HG03196 (cell line): ENCODE data around the gene INSRR.

Experiments
- ATAC-seq: cut with Tn5 transposase; IDR thresholded peaks from one replicate; pipeline ENCODE4 v1.9.1; 2021; ENCODE audit not compliant: unreplicated experiment

INSRR gene

DNA sequence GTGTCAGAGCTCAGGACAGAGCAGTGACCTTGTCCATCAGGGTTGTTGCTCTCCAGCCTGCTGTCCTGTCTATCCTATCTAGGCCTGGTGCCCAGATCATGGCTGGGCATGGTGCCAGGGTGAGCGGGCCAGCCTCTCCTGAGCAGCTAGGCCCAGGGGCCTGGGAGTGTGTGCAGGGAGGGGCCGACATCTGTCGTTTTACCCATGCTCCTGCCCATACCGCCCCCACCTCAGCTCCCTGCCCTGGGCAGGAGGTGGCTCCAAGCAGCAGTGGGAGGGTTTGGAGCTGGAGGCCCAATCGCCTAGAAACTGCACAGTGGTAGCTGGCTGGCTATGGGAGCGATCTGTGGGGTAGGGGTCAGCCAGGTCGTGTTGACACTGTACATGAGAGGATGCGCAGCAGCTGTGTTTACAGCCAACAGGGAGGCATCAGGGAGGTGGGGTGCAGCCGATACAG lies 6.5 kb downstream of the INSRR start:
- ATAC-seq = no peak

DNA sequence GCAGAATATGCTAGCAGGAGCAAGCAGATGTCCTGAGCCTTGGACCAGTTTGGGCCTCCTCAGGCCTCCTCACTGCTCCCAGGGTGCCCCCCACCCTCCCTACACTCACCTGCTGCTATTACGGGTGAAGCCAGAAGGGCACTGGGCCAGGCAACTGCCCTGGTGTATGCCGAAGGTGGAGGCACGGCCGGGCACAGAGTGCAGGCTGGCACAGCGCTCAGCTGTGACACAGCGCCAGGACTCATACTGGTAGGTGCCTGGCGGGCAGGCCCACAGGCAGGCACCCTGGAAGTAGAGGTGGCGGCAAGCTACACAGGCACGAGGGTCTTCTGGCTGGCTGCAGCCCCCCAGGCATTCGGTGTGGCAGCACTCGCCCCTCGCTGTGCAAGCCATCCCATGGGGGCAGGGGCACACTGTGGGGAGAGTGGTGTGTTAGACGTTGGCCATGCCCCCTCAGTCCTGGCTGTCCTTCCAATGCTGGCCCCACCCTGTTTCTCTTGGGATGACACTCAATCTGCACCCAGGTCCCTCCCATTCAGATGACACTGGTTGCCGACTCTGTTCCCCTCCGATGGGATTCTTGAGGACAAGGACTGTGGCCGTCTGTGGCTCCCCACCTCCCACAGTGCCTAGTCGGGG lies 7.0 kb downstream of the INSRR start:
- no peak for ATAC-seq

DNA sequence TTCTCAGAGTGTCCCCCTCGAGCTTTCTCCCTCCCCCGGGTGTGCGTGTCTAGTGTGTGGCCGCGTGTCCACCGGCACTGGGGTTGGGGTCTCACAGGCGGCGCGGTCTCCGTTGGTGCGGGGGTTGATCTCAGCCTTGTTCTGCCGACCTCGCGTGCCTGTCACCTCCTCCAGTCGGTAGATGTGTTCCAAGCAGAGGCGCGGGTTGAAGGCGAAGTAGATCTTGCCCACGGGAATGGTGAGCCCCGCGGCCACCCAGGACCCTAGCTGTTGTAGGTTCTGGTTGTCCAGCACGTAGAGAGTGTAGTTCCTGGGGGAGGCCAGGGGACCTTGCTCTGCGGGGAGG lies 9.8 kb downstream of the INSRR start:
- no peak for ATAC-seq

DNA sequence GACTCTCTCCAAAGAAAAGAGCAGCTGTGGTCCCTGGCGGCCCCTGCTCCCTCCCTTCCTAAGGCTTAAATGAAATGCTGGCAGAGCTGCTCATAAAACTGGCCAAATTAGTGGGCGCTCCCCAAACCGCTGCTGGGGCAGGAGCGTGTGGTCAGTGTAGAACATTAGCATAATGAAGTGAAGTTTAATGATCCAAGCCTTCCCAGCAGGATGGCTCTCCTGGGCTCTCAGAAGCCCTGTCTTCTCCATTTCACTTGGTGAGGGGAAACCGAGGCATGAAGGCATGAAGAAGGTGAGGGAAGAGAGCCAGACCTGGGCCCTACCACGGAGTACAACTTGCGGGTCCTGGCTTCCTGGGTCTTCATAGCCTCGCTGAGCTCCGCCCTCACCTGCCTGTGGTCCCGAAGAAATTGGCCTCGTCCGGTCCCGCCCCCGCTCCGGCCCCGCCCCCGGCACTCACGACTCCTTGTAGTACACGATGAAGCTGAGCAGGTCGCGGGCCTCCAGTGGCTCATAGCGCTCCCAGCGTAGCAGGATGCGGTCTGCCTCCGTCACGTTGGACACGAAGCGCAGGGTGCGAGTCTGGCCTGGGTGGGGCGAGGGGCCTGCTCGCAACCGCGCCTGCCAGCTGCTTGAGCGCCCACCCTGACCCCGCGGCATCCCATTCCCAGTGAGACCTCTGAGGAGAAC lies 10.3 kb downstream of the INSRR start:
- no peak for ATAC-seq

DNA sequence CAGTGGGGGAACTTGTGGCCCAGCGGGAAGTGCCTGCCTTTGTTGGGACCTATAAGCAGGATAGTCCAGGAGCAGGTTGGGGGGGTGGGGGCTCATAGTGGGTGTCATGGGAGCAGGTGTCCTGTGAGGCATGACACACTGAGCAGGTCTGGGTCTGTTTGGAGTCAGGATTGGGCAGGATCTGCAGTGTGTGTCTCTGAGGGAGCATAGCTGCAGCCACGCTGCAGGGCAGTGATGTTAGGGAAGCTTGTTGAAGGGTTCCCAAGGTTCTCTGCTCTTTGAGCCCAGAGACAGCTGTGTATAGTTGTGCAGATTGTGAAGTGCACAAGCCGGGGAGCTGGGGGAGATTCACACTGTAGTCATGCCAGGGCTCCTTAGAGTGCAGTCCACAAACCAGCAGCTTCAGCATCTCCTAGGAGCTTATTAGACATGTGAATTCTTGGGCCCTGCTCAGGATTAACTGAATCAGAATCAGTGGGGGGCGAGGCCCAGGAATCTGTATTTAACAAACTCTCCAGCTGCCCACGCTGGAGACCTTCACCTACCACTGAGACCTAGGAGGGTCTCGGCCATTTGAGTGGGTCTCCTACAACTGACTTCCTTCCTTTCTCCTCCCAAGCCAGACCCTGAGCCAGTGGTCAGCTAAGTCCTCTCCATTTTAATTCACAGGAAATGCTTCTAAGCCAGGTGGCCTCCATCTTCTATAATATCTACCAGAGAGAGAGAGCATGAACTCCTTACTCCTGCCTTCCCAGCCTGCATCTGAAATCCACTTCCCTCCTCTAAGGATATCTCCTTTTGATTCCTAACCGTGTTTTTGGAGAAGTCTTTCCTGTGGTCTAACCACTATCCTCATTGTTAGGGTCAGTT lies 11.1 kb downstream of the INSRR start:
- no peak for ATAC-seq

DNA sequence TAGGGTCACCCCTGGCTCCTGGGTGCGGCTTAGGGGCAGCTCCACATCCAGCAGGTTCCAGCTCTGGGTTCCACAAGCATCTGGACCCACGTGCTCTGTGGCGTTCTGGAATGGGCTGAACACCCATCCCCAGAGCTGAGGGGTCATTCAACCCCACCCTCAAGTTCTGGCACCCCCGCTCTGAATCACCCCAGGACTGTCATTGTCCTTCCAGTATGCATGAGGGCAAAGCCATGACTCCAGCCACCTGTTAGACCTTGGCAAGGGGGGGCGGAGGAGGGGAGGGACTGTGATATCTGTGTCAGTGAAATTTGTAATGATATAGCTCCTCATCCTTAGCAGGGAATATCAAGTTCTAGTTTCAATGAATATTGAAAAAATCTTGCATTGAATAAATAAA lies 12.3 kb downstream of the INSRR start:
- ATAC-seq = no peak

DNA sequence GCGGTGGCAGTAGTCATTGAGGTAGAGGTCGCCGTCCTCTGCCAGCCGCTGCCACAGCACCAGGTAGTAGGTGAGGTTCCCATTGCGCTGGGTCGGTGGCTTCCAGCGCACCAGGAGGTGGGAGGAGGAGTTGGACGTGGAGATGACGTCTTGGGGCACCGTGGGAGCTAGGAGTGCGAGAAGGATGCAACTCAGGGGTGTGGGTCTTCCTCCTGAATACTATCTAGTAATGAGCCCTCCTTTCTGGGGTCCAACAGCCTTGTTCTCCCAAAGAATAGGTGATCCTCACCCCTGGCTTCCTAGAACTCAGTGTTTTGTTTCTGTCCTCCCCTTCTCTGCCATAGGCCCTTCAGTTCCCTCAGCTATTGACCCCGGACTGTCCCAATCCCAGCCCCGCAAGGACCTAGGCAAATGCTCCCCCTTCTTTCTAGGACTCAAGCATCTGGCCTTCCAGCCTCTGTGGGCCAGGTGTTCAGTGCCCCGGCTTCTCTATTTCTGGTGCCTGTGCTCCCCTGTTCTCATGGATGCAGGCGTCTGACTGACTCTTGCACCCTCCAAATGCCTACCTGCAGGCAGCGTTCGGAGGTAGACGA lies 12.9 kb downstream of the INSRR start:
- no peak for ATAC-seq

DNA sequence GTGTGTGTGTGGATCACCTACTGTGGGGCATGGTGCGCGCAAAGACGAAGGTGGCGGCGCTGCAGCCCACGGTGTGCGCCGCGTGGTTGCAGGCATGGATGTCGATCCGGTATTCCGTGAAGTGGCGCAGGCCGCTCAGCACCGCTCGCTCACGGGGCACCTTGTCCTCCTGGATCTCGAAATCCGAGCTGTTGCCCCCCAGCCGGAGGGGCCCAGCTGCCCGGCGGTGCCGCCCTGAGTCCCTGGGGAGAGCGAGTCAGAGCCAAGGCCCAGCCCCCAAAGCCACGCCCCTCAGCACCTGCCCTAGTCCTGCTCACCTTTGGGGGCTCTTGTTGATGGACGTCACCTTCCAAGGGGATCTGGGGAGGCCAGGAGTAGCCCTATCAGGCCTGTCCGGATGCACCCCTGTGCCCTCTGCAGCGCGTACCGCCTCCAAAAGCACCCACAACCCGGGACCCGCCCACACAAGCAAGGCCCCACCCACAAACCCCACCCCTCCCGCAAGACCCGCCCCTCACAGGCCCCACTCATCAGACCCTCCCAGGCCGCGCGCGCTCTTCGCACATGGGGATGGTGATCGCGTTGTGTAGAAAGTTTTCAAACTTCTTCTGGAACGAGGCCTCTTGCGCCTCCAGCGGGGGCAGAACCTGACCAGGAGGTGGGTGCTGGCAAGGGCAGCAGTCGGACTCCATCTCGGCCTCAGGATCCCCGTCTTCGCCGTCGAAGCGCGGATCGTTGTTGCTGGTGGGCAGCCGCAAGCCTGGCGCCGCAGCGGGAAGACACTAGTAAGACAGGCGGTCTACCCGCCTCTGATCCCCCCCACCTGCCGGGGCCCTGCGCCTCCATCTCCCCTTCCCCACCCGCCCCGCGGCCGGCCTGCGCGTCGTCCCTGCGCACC lies 13.6 kb downstream of the INSRR start:
- ATAC-seq = no peak

DNA sequence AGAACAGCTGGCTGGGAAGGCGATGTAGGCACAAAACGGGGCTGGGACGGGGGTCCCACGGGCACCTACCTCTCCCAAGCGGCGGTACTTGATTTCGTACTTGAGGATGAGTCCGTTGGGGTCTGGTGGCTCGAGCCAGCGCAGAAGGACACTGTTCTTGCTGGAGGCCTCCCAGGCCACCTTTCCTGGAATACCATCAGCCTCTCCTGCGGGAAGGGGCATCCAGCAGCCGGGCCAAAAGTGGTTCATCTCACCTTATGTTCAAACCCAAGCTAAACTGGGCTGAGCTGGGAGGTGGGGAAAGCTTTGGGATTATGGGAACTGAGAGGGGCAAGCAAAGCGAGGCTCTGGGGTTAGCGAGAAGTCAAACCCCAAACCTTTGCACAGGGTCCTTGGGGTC lies 14.3 kb downstream of the INSRR start:
- ATAC-seq = no peak

DNA sequence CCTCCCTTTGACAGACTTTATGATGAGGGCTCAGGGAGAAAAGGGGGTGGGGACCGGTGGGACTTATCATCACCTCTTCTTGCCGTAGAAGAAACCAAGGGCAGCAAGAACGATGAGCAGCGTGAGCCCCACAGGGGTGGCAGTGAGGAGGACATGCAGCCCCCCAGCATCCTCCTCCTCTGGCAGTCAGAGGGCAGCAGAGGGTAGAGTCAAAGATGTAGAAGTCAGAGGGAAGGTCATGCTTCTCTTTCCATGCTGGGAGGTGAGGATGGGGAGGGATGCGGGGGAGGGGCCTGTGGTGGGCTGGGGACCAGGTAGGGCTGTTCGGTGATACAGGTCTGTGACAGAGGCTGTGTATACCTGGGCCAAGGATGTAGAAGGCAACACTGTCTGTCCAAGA lies 14.8 kb downstream of the INSRR start:
- ATAC-seq = no peak

DNA sequence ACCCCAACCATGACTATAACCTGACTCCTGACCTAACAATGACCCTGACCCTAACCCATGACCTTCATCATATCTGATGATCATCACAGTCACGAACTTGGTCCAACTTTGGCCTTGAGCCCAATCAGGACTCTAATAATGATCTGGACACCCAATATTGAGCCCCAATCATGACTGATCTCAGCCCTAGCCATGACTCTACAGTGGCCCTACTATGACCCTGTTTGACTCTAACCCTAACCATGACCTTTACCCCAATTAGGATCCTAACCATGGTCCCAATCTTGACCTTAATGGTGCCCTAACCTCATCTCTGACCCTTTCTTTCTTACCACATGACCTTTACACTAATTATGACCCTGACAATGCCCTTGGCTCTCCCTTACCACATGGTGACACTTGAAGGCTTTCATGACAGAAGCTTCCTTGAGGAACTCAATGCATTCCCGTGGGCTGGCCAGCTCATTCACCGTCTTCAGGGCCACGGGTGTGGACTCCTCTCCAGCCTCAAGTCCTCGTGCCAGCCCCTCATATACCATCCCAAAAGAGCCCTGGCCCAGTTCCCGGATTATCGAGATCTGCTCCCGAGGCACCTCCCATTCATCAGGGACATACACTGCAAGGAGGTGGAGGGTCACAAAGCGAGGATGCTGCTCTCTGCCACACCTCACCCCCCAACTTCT lies 16.2 kb downstream of the INSRR start:
- no peak for ATAC-seq

DNA sequence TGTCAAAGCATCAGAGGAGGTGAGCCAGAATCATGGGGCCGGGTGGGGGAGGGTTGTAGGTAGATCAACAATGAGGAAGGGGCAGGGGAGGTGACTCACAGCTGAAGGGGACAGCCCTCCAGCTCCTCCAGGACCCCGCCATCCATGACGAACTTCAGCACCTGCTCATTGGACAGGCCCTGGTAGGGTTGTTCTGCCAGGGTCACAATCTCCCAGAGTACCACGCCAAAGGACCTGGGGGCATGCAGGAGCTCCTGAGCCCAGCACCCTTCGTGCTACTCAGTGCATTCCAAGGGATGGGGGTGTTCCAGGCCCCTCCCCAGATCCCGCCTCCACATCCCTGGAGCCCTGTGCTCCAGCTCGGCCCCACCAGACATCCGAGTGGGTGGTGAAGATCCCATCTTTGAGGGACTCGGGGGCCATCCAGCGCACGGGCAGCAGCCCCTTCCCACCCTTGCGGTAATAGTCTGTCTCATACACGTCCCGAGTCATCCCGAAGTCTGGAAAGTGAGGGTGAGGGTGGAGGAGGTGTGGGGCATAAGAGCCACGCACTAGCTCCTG lies 17.5 kb downstream of the INSRR start:
- no peak for ATAC-seq

DNA sequence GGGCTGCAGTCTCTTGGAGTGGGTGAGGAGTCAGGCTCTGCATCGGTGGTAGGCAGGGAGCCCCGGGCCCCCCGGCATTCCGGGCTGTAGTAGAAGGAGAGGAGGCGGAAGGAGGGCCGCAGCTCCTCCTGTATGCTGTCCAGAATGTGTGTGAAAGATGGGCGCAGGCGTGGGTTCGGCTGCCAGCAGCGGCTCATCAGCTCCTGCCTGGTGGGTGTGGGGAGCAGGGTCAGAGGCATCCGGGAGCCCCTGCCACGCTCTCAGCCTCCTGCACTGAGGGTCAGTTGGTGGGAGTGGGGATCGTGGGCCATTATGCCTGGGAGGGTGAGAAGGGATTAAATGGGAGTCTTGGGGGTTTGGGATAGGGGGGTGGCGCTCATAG lies 18.0 kb downstream of the INSRR start:
- ATAC-seq = no peak

DNA sequence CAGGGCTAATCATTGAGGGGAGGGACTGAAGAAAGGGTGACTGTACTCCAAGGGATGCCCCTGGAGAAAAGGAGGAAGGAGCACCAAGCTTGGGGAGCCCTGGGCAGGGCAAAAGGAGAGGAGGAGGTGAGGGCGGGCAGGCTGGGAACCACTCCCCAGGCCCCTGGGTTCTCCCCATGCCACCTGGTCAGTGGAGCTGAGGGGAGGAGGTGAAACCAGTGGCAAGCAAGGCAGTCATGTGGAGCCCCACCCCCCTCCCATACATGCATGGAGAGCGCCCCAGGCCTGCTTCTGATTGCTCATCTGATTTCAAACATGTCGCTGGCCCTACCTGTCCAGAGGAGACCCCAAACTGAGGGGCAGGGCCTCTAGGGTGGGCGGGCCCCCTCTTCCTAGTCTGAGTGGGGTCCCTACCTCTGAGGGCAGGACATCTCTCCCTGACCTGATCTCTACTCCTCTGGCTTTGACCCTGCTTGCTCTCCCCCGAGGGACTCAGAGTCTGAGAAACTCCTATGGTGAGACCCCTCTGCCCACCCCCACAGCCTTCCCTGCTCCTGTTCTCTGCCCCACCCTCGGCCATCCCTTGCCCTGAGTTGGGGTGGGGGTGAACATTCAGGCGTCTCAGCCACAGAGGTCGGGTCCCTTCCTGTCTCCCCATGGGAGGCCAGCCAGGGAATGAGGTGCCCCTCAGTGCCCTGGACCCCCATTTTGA lies 18.6 kb downstream of the INSRR start:
- no peak for ATAC-seq

DNA sequence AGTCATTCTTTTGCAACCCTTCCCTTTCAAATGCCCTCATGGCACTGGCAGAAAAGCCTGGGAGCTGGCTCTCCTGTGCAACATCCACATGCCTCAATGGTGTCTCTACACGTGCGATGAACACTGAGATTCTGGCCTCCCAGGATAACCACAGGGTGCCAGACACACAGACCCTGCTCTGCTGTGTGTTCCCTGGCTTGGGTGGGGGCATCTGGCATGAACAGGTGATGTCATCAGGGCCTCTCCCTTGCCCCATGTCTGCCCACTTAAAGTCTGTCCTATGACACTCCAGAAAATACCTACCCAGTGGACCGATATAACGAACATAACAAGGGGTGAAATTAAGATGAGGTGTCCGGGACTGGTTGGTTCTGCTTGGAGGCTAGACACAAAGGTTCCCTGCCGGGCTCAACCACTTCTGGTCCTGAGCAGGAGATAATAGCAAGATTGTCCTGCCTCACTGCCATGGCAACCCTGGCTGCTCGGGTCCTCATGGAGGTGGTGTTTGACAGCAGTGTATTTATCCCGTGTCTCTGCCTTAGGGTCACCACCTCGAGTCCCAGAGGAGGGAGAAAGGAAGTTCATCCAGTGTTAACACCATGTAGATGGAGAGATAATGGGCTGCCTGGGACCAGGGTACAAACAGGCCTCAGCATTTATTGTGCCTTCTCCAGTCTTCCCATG lies 19.3 kb downstream of the INSRR start:
- ATAC-seq = no peak

DNA sequence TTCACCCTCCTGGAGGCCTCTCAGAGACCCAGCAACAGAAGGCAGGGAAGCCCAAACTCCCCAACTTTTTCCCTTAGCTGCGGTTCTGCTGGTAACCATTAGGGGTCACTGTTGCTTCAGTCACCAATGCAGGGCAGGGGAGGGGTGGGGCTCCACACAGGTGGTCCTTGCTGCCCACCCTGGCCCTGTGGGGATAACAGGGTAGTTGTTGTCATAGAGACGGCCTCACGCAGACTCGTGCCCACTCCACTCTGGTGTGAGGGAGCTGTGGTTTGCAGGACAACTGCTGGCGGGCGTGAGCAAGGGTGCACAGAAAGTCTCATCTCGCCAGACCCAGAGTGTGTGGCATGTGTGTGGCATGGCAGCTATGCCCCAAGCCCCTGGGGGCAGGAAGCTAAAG lies 19.9 kb downstream of the INSRR start:
- ATAC-seq = no peak

DNA sequence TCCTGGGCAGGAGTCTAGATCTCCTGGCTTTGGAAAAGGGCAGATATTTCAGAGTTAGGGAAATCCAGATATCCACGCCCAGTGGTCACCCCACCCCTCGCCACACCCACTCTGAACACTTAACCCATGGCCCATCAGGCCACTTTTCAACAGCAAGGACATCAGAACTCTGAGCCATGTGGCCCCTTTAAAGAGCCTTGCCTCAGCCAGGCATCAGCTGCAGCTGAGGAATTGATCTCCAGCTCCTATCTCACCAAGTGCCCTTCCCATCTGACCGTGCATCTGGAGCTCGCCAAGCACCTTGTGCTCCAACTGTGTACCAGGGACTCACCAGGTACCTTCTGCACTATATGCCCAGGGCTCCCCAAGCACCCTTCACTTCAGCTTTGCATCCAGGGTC lies 22.0 kb downstream of the INSRR start:
- no peak for ATAC-seq

DNA sequence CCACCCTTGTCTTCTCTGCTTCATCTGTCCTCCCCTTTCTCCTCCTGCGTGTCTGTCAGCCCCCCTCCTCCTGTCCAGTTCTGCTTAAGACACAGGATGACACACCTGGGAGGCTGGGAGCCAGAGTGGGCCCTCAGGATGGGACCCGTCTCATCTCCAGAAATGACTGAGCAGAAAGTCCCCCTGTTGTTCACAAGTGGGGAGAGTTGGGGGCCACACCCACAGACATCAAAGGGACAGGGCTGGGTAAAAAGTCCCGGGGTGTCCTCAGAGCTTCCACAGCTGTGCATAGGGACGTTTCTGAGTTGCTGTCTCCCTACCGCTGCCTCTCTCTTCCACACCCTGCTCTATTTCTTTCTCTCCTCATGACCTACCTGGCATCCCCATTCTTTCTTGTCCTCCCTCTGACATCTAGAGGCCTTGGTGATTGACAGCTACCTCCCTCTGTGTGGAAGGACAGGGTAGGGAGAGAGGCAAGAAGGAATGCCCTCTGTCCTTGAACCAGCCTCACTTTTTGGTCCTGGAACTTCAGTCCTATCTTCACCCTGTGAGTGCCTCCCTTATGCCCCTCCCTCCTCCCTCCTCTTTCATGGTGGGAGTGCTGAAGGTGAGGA lies 22.8 kb downstream of the INSRR start:
- ATAC-seq = no peak
